NCI-H2107 (cell line): ENCODE measurements around the gene CST7.
"Not testable (repeated sequence)": the region's sequence is repeated elsewhere in the genome, so short reads cannot be mapped to it uniquely, and the experiment has no call there.

Source experiments
- DNase-seq: peaks from one replicate; lab custom pipeline; 2025; lab: John Stamatoyannopoulos, UW

The CST7 gene

GRCh38 chr20:24929867-24930723 lies 19.0 kb upstream of the CST7 start:
- DNase-seq = not testable (repeated sequence)

GRCh38 chr20:24930724-24931688 lies 18.1 kb upstream of the CST7 start:
- DNase-seq = not testable (repeated sequence)

- DNase-seq = not testable (repeated sequence)
Observed at GRCh38 chr20:24931893-24932292, 17.2 kb upstream of the CST7 start.

GRCh38 chr20:24933266-24933908 lies 15.7 kb upstream of the CST7 start:
- DNase-seq = no peak

- no peak for DNase-seq
Observed at GRCh38 chr20:24934101-24934661, 14.9 kb upstream of the CST7 start.

- DNase-seq = no peak
Observed at GRCh38 chr20:24934716-24935115, 14.4 kb upstream of the CST7 start.

GRCh38 chr20:24935140-24935539 lies 13.9 kb upstream of the CST7 start:
- no peak for DNase-seq

GRCh38 chr20:24935766-24936525 lies 13.1 kb upstream of the CST7 start:
- no peak for DNase-seq

- no peak for DNase-seq
Observed at GRCh38 chr20:24936526-24937407, 12.3 kb upstream of the CST7 start.

- no peak for DNase-seq
Observed at GRCh38 chr20:24937579-24937978, 11.5 kb upstream of the CST7 start.

GRCh38 chr20:24938498-24938897 lies 10.6 kb upstream of the CST7 start:
- no peak for DNase-seq

- no peak for DNase-seq
Observed at GRCh38 chr20:24939036-24939435, 10.0 kb upstream of the CST7 start.

- no peak for DNase-seq
Observed at GRCh38 chr20:24942679-24943078, 6.4 kb upstream of the CST7 start.

- DNase-seq = no peak
Observed at GRCh38 chr20:24943196-24943595, 5.9 kb upstream of the CST7 start.

GRCh38 chr20:24943731-24944130 lies 5.3 kb upstream of the CST7 start:
- DNase-seq = no peak

- DNase-seq = not testable (repeated sequence)
Observed at GRCh38 chr20:24946376-24946775, 2.7 kb upstream of the CST7 start.

- not testable (repeated sequence) for DNase-seq
Observed at GRCh38 chr20:24948396-24948938, 602 bp upstream of the CST7 start.

- DNase-seq = no peak
Observed at GRCh38 chr20:24949756-24950127, 673 bp downstream of the CST7 start.

GRCh38 chr20:24950128-24950835 lies 1.2 kb downstream of the CST7 start:
- DNase-seq = no peak
